Loucy (cell line): ENCODE results near the gene STX16.

Source experiments
- H2AFZ ChIP-seq: fragments of 200-600 bp; sonication (generic); 2 replicates; pipeline ENCODE4 v1.6.0; 2016; ENCODE audit warnings: antibody characterized with exemption, mild to moderate bottlenecking, low read length, moderate library complexity
- H3F3A ChIP-seq: fragments of 200-600 bp; 2 replicates; pipeline ENCODE4 v1.6.0; 2016; ENCODE audit warnings: antibody characterized with exemption, low read depth, mild to moderate bottlenecking
- H3K27me3 ChIP-seq: fragments of 200-600 bp; sonication (generic); 2 replicates; pipeline ENCODE4 v1.6.1; 2014; ENCODE audit warnings: low read length, mild to moderate bottlenecking; ENCODE audit not compliant: insufficient read depth, poor library complexity, severe bottlenecking
- H3K36me3 ChIP-seq: fragments of 200-600 bp; sonication (generic); 2 replicates; pipeline ENCODE4 v1.6.1; 2016; ENCODE audit warnings: low read length; ENCODE audit not compliant: insufficient read depth
- H3K4me1 ChIP-seq: fragments of 200-600 bp; sonication (generic); 2 replicates; pipeline ENCODE4 v1.5.1; 2014; ENCODE audit warnings: low read length, mild to moderate bottlenecking; ENCODE audit not compliant: insufficient read depth, poor library complexity, severe bottlenecking
- H3K4me2 ChIP-seq: fragments of 200-600 bp; sonication (generic); 2 replicates; pipeline ENCODE4 v1.6.0; 2014; ENCODE audit warnings: antibody characterized with exemption, low read length, low read depth, mild to moderate bottlenecking; ENCODE audit not compliant: poor library complexity, severe bottlenecking
- H3K4me3 ChIP-seq: fragments of 200-600 bp; sonication (generic); 2 replicates; pipeline ENCODE4 v1.5.1; 2014; ENCODE audit warnings: low read length, mild to moderate bottlenecking, mixed read lengths; ENCODE audit not compliant: poor library complexity, severe bottlenecking
- H3K79me2 ChIP-seq: fragments of 200-600 bp; sonication (generic); 2 replicates; pipeline ENCODE4 v1.6.1; 2014; ENCODE audit warnings: low read length; ENCODE audit not compliant: insufficient read depth
- H3K9ac ChIP-seq: fragments of 200-600 bp; sonication (generic); 2 replicates; pipeline ENCODE4 v1.6.0; 2014; ENCODE audit warnings: mild to moderate bottlenecking, low read depth, low read length, moderate library complexity; ENCODE audit not compliant: poor library complexity, severe bottlenecking
- H3K9me2 ChIP-seq: fragments of 200-600 bp; sonication (generic); replicated peaks from 2 replicates; pipeline ENCODE4 v1.6.1; 2016; ENCODE audit warnings: low read depth, low read length, mixed read lengths
- H3K9me3 ChIP-seq: fragments of 200-600 bp; sonication (generic); 2 replicates; pipeline ENCODE4 v1.6.1; 2014; ENCODE audit warnings: mild to moderate bottlenecking, antibody characterized with exemption, low read length, low read depth; ENCODE audit not compliant: insufficient read depth
- H4K20me1 ChIP-seq: fragments of 200-600 bp; sonication (generic); 2 replicates; pipeline ENCODE4 v1.6.0; 2014; ENCODE audit warnings: antibody characterized with exemption, low read length, mild to moderate bottlenecking; ENCODE audit not compliant: insufficient read depth, poor library complexity, severe bottlenecking
- EZH2phosphoT487 ChIP-seq: fragments of 200-600 bp; IDR thresholded peaks from 2 replicates; pipeline ENCODE4 v1.6.1; 2018; ENCODE audit warnings: antibody characterized with exemption, mild to moderate bottlenecking, moderate library complexity, borderline replicate concordance
- TF ChIP-seq, protein P1 (sequence below): fragments of 200-600 bp; sonication (generic); conservative IDR thresholded peaks from 2 replicates; pipeline ENCODE4 v1.5.1; 2014; ENCODE audit warnings: mild to moderate bottlenecking, antibody characterized with exemption, low read length

Gene STX16

GRCh38 chr20:58665606-58666005, 14.5 kb downstream of the STX16 start:
- no peaks in the 10 kb centered on the region for H3K27me3 ChIP-seq
- H3K79me2 ChIP-seq, result peaks cover 59% of the 10 kb centered on the region
- H3K36me3 ChIP-seq, result peaks cover 39% of the 10 kb centered on the region; the same call in 1 of the 2 replicates
- H3K4me3 ChIP-seq, result no peak overlapping the region
- peaks cover 40% of the 10 kb centered on the region for H4K20me1 ChIP-seq
- H3K9me2 ChIP-seq, result no peaks in the 10 kb centered on the region
- no peak overlapping the region for H2AFZ ChIP-seq
- no peaks in the 10 kb centered on the region; the same call in 1 of the 2 replicates for H3F3A ChIP-seq
- peaks cover 15% of the 10 kb centered on the region for H3K4me1 ChIP-seq
- TF ChIP-seq EZH2phosphoT487, result no peak
- TF ChIP-seq, protein P1, sequence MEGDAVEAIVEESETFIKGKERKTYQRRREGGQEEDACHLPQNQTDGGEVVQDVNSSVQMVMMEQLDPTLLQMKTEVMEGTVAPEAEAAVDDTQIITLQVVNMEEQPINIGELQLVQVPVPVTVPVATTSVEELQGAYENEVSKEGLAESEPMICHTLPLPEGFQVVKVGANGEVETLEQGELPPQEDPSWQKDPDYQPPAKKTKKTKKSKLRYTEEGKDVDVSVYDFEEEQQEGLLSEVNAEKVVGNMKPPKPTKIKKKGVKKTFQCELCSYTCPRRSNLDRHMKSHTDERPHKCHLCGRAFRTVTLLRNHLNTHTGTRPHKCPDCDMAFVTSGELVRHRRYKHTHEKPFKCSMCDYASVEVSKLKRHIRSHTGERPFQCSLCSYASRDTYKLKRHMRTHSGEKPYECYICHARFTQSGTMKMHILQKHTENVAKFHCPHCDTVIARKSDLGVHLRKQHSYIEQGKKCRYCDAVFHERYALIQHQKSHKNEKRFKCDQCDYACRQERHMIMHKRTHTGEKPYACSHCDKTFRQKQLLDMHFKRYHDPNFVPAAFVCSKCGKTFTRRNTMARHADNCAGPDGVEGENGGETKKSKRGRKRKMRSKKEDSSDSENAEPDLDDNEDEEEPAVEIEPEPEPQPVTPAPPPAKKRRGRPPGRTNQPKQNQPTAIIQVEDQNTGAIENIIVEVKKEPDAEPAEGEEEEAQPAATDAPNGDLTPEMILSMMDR, result no peak
- H3K9me3 ChIP-seq, result no peaks in the 10 kb centered on the region
- H3K9ac ChIP-seq, result no peak overlapping the region
- H3K4me2 ChIP-seq, result no peak overlapping the region

DNA sequence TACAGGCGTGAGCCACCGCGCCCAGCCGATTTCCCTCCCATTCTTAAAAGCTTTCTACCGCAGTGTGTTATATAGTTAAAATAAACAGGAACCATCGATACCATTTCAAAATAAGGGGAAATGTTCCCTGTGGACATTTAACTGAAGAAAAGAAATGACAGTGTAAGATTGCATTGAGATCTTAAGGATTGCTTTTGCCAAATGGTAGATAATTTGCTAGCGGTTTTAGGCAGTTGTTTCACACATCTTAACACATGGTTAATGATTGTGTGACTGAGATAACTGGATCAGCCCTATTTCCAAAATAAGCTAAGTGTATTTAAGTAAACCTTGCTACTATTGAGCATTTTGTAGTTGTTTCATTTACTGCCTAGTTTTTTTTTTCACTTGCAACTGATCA, 15.6 kb downstream of the STX16 start:
- no peak overlapping the region for H3K4me2 ChIP-seq
- H3K9ac ChIP-seq, result no peak overlapping the region
- no peak overlapping the region for H3K4me3 ChIP-seq
- TF ChIP-seq, protein P1, result no peak
- TF ChIP-seq EZH2phosphoT487, result no peak
- peaks cover 46% of the 10 kb centered on the region; the same call in 1 of the 2 replicates for H3K36me3 ChIP-seq
- peaks cover 34% of the 10 kb centered on the region for H4K20me1 ChIP-seq
- H2AFZ ChIP-seq, result no peak overlapping the region
- H3K27me3 ChIP-seq, result no peaks in the 10 kb centered on the region
- H3K4me1 ChIP-seq, result peaks cover 5% of the 10 kb centered on the region
- peaks cover 48% of the 10 kb centered on the region for H3K79me2 ChIP-seq
- H3K9me2 ChIP-seq, result no peaks in the 10 kb centered on the region
- no peaks in the 10 kb centered on the region for H3F3A ChIP-seq
- no peaks in the 10 kb centered on the region for H3K9me3 ChIP-seq

DNA sequence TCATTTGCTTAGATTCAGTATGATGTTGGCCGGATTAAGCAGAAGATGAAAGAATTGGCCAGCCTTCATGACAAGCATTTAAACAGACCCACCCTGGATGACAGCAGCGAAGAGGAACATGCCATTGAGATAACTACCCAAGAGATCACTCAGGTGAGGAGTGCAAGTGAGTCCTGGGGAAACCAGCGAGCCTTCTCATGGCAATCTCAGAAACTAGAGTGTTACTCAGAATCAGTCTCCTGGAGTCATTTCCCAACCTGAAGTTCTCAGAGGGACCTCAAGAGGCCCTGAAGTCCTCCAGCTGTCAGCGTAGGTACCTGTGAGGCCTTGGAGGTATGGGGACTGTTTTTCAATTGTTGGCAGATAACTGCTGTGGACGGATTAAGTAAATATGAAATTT, 16.9 kb downstream of the STX16 start:
- H3F3A ChIP-seq, result no peaks in the 10 kb centered on the region
- no peaks in the 10 kb centered on the region for H3K27me3 ChIP-seq
- H3K9me3 ChIP-seq, result no peaks in the 10 kb centered on the region
- H2AFZ ChIP-seq, result no peak overlapping the region
- H3K4me2 ChIP-seq, result no peak overlapping the region
- no peaks in the 10 kb centered on the region for H3K4me1 ChIP-seq
- peaks cover 38% of the 10 kb centered on the region for H3K79me2 ChIP-seq
- H3K9me2 ChIP-seq, result no peaks in the 10 kb centered on the region
- H3K36me3 ChIP-seq, result peaks cover 49% of the 10 kb centered on the region; the same call in 1 of the 2 replicates
- no peak overlapping the region for H3K4me3 ChIP-seq
- no peak for TF ChIP-seq EZH2phosphoT487
- TF ChIP-seq, protein P1, result no peak
- no peak overlapping the region for H3K9ac ChIP-seq
- peaks cover 27% of the 10 kb centered on the region for H4K20me1 ChIP-seq
